Measurements from ENCODE around the gene ZNF263.

GRCh38 chr16:3289998-3290673 lies 6.8 kb downstream of the ZNF263 start:
- no peak for TF ChIP-seq POLR2A (IDR thresholded peaks at IDR 0.05; ENCODE audit: borderline replicate concordance, extremely low read depth, insufficient read depth, insufficient read length)
- TF ChIP-seq CTCF (IDR thresholded peaks at IDR 0.05 in 2 of 3, conservative IDR thresholded peaks at IDR 0.05 in 1 of 3; ENCODE audit: borderline replicate concordance in 1 of 3, insufficient read depth in 1 of 3, low read depth in 2 of 3, low read length in 2 of 3): no peak
- no peak for TF ChIP-seq POLR2AphosphoS5 (IDR thresholded peaks at IDR 0.05; ENCODE audit: low read depth, low read length)
- TF ChIP-seq EZH2 (IDR thresholded peaks at IDR 0.05): no peak
- peak; percentile 52 for TF ChIP-seq ZNF274 (IDR thresholded peaks at IDR 0.05; ENCODE audit: low read depth, low read length)
- no peak for TF ChIP-seq CBX3 (IDR thresholded peaks at IDR 0.05; ENCODE audit: low read depth)
- no peak for TF ChIP-seq ZBTB33 (IDR thresholded peaks at IDR 0.05; ENCODE audit: extremely low read depth, insufficient replicate concordance, low read length)
